Stromal cell of bone marrow (primary cell): ENCODE data around the gene TBC1D14.
"Not testable (repeated sequence)": the region's sequence is repeated elsewhere in the genome, so short reads cannot be mapped to it uniquely, and the experiment has no call there.

Experiments used
- DNase-seq: peaks from one replicate; pipeline ENCODE4 v3.0.0-alpha.2; 2012; ENCODE audit warnings: low read depth

Gene TBC1D14

DNA sequence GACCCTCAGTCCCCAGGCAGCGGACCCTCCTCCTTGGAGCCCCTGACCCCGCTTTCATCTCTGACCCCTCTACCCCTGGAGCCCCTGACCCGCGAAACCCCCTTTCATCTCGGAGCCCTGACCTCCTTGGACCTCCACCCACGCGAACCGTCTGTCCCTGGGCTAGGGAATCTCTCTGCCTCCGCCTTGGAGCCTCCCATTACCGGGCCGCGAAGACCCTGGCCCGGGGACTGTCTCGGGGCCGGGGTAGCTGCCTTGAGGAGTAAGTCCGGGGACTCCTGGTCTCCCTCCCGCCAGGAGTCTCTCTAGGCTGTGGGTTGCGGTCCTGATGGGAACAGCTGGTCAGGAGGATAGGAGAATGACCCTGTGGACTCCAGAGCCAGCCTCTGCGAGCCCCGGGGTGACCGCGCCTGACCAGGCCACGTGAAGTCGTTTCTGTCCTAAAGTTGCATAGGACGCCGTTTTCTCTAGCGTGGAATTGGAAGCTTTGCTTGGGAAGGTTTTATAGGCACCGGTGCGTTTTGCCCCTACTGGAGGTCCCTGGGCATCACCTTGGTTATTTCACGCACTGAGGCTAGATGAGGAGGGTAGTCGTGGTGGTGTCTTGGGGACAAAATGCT lies 824 bp downstream of the TBC1D14 start:
- no peak for DNase-seq

DNA sequence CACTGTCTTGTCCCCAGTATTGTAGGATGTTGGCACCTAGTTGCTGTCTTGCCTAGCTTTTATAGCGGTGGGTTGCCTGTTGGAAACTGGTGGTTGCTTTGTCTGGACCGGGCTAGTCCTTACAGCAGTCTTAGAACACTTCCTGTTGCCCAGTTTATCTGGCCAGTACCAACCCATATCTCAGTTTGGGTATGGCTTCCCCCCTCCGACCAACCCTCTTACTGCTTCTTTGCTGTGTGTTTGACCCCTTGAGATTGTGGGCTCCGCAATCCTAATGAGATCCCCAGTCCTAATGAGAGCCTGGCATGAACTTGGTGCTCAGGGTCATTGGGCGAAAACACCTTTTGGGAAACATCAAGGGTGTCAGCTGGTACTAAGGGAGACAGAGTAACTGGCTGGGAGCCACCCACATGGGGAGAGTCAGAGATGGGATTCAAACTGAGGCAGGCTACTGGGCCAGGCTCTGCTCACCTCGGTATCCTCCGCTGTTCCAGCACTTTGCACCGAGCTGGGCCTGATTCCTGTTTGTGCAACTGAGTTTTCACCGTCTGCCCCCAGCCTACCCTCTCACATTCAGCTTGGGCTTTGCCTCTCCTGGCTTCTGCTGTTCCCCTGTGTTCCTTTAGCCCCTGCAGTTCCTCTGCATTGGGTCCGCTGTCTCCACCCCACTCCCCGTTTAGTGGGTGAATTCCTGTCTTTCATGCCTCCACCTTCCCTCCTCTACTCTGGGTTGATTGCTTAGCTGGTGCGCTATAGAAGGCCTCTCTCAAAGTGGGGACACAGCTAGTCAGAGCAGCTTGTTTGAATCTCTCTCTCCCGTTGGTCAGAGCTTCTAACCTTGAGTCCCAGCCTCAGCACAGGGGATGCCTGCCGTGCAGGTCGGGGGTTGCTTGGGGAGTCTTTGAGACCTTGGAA lies 1.6 kb downstream of the TBC1D14 start:
- DNase-seq = no peak

DNA sequence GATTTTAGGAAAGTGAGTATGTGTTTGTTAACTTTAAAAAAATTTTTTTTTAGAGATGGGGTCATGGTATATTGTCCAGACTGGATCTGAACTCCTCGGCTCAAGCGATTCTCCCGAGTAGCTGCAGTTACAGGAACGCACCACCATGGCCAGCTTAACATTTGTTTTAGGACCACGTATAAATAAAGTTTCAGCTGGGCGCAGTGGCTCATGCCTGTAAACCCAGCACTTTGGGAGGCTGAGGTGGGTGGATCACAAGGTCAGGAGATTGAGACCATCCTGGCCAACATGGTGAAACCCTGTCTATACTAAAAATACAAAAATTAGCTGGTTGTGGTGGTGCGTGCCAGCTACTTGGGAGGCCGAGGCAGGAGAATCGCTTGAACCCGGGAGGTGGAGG lies 2.3 kb downstream of the TBC1D14 start:
- not testable (repeated sequence) for DNase-seq

DNA sequence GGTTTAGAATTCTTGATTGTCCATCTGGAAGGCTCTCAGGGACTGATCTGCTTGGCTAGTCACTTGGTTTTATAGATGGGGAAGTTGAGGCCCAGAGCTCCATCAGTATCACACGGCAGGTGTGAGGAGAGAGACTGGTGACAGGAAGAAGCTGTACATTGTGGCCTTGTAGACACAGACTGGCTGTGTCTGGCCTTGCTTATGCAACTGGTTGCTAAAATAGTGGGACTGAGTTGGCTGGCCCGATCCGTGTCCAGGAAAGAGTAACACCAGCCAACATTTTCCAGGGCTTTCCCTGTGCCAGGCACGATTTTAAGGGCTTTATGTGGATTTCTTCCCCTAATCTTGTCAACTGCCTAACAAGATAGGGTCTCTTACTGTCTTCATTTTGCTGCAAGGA lies 2.8 kb downstream of the TBC1D14 start:
- DNase-seq = no peak

DNA sequence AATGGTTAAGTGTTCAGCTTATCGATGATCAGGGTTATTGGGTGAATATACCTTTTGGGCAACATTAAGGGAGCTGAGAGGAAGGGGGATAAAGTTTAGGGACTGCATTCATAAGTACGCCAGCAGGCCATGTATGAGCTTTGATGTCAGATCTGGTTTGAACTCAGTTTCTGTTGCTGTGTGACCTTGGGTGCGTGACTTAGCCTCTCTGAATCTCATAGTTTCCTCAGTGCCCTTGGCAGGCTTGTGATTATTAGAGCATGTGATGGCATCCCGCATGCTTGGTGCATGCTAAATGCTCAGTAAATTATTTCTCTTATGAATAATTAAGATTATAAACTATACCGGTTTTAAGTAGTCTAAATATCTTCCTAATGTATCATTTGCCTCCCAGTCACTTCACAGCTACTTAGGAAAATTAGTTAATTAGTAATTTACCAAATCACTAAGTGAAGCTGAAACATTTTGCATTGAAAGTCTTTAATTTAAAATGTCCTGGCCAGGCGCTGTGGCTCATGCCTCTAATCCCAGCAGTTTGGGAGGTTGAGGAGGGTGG lies 3.8 kb downstream of the TBC1D14 start:
- DNase-seq = no peak

DNA sequence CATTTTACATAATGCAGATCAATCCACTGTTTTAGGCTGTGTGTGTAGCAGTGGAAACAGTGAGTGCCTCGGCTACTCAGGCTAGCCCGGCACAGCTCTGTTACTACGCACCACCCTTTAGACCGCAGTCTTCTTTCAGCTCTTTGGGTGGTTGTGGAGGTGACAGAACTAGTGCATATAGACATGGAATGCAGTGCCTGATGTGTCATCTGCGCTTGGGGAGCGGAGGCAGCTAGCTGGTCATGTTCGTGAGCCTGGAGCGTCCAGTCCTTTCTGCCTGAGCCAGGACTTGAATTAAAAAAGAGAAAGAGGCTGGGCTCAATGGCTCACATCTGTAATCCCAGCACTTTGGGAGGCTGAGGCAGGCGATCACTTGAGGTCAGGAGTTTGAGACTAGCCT lies 4.8 kb downstream of the TBC1D14 start:
- DNase-seq = no peak

DNA sequence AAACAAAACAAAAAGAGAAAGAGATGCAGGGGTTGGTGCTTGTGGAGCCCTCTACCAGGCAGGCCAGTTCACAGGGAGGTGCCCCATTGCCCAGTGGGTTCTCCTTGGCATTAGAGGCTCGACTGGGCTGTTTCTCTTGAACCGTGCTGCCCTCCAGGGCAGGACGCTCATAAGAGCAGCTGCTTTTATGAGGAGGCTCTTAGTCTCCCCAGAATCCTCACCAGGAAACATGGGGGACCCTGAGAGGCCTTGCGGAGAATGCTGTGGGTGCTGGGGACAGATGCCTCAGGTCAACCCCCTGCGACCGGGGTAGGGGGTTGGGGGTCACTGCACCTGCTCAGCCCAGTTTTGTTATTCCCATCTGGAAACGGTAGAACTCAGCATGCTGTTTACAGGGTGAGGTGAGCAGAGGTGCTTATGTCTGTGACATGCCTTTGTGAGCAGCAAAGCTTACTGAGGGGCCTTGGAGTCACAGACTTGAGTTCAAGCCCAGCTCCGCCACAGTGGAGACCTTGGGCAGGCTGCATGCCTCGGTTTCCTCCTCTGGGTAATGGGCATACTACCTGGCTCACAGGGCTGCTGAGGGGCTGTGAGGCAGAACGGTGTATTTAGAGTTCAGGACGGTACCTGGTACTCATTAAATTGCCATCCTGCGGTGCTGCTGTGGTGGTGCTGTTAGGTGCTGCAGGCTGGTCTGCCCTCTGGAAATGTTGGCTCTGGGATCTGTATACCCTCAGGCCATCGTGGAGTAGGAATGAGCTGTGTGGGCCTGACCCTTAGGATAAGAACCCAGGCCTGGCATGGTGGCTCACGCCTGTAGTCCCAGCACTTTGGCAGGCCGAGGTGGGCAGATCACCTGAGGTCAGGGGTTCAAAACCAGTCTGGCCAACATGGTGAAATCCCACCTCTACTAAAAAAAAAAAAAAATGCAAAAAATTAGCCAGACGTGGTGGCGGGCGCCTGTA lies 5.7 kb downstream of the TBC1D14 start:
- DNase-seq = no peak

DNA sequence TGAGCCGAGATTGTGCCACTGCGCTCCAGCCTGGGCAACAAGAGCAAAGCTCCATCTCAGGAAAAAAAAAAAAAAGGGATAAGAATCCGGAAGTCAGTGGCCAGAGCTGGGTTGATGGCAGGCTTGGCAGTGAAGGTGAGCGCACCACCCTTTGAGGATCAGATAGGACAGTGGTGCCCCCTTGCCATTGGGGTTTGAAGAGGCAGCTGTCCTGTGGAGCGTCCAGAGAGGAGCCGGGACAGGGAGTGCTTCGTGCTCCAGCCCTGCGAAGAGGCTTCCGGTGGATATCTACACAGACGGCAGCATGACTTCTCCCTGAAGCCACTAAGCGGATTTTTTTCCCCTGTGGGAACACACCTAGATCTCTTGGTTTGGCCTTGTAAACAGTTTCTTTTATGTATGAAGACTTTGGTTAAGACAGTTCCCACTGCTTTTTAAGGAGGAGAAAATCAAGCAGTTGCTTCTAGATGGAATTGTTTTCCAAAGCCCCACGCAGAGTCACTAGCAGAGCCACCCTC lies 6.5 kb downstream of the TBC1D14 start:
- no peak for DNase-seq

DNA sequence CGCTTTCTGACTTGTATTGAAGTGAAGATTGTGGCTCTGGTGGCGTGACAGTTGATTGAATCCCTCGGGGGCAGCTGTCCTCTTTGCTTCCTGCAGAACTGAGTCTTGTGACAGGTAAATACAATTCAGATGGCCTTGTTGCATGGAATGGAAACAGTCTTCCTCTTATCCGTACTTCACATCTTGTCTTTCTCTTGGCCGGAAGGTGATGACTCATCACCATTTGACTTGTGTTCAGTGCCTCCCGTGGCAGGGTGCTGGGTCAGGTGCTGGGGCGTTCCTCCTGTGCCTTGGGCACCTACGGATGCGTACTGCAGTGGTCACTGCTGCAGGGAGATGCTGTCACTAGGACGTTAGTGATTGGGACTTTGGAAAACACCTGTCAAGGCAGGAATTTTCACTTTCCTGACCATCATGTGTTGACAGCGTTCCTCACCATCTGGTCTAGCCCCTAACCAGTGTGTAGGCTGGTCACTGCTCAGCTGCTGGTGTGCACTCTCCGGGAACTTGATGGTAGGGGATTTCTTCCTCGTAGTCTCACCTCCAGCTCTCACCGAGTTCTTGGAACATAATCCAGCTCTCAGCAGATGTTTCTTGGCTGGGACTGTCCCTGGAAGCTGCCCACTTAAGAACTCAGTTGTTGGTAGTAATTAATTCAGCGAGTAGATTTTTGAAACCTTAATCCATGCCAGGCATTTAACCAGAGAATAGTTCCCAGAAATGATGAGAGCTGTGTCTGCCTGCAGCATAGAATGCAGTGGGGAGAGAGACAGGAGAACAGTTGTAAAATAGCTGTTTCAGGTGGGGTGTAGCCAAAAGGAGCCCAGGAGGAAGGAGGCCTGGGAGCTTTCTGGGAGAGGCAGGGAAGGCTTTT lies 7.2 kb downstream of the TBC1D14 start:
- no peak for DNase-seq

DNA sequence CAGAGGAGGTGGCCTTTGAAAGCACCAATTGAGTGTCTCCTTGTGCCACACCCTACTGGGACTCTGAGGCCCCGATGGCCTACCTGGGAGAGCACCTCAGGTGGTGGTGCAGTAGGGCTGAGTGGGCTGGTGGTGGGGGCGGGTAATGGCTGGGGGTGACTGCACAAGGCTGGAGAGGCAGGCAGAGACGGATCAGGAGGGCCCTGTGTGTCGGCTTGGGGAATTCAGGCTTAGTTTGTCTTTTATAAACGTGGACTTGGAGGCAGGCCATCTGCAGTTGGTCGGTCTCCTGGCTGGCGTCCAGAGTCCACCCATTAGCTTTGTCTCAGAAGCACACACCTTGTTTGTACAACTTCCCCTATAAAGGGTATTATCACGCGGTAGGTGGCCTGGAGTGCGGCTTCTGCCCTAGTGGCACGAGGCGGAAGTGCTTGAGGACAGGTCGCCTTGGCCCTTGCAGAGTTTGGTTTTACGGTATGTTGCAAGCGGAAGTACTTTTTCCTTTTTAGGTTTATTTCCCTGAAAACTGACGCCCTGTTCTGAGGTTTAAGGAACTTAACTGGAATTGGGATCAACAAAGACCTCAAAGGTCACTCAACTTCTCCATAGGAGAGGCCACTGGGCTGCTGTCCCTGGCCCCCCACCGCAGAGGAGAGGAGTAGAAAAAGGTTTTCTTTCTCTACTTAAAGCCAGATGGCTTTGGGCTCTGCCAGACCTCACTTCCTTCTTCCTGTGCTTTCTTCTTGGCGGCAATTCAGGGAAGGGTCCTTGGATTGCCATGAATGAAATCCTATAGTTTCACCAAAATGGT lies 8.0 kb downstream of the TBC1D14 start:
- no peak for DNase-seq

DNA sequence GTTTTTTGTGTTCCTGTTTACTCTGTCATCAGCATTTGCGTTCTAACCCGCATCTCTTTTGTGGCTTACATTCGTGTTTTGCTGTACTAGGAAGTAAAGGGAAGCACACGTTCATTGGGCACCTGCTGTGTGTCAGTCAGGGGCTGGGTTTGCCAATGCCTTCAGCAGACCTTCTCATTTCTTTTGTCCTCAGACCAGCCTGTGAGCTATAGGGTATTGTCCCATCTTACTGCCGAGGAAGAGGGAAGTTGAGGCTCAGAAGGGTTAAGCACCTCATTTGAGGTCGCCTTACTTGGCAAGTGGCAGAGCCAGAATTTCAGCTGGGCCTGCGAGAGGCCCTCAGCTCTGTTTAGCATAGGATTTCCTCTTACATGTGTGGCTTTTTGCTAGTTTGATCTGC lies 8.7 kb downstream of the TBC1D14 start:
- no peak for DNase-seq

DNA sequence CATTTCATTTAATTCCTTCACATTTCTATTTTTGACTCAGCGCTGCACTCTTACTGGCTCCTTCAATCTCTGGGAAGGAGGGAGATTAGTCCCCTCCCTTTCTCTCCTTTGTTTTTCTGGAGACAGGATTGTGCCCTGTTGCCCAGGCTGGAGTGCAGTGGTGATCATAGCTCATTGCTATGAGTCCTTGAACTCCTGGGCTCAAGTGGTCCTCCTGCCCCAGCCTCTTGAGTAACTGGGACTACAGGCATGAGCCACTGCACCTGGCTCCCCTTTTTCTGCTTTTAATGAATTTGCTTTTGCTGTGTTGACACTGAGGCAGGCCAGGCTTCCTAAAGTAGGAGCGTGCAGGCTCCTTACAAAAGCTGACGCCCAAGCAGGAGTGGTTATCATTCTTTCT lies 10.5 kb downstream of the TBC1D14 start:
- no peak for DNase-seq

DNA sequence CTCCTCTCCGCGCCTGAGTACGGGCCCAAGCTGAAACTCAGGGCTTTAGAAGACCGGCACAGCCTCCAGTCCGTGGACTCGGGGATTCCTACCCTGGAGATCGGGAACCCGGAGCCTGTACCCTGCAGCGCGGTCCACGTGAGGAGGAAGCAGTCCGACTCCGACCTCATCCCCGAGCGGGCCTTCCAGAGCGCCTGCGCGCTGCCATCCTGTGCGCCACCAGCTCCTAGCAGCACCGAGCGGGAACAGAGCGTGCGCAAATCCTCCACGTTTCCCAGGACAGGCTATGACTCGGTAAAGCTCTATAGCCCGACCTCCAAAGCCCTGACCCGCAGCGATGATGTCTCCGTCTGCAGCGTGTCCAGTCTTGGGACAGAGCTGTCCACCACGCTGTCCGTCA lies 13.9 kb downstream of the TBC1D14 start:
- no peak for DNase-seq

DNA sequence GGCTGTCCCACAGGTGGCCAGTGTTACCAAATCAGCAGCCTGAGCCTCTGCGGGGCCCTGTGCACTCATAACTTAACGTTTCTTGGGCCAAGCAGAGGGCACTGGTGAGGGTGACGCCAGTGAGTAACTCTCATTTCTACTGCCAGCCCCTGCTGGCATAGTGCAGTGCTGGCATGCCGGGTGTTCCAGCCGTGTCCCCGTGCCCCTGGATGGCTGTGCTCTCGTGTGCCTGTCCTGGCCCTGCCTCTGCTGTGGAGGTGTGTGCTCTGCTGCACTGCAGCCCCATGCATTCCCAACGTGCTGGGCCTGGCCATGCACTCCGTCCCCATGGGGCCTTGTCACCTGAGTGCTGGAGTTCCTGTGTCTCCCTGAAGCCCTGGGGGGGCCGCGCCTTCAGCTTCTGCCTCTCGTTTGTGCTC lies 14.7 kb downstream of the TBC1D14 start:
- DNase-seq = no peak

DNA sequence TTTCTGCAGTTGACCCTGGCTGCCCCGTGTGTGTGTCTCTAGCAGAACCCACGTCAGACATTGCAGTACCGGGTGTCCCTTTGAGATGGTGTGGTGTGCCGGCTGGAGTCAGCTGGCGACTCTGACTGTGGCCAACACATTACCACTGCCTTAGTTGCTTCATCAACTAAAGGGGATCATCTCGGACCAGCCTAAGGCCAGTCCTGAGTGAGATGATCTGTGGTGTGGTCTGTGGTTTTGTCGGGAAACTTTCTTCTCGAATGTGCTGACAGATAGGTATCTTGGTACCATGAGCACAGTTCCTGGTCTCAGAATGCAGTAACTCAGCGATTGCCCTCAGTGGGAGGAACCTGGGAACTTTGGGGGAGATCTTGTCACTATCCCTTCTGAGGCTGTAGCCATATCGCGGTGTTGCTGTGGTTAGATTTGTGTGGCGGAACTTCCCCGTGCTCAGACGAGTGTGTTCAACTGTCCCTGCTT lies 15.8 kb downstream of the TBC1D14 start:
- DNase-seq = no peak

DNA sequence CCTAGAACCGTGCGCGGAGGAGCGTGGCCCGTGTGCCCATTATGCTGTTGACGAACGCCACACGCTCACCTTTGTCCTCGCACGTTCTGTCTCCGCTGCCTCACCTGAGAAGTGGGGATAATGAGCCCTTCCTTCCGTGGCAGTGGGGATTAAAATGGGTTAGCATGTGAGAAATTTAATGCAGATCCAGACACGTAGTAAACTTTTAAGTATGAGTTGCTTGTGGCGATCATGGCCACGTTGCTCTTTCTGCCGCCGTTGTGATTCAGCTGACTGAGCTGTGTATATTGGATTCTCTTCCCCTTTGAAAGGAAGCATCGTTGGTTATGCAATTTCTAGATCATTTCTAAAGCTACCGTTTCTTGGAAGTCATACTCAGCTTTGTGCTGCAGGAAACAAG lies 16.5 kb downstream of the TBC1D14 start:
- DNase-seq = no peak

DNA sequence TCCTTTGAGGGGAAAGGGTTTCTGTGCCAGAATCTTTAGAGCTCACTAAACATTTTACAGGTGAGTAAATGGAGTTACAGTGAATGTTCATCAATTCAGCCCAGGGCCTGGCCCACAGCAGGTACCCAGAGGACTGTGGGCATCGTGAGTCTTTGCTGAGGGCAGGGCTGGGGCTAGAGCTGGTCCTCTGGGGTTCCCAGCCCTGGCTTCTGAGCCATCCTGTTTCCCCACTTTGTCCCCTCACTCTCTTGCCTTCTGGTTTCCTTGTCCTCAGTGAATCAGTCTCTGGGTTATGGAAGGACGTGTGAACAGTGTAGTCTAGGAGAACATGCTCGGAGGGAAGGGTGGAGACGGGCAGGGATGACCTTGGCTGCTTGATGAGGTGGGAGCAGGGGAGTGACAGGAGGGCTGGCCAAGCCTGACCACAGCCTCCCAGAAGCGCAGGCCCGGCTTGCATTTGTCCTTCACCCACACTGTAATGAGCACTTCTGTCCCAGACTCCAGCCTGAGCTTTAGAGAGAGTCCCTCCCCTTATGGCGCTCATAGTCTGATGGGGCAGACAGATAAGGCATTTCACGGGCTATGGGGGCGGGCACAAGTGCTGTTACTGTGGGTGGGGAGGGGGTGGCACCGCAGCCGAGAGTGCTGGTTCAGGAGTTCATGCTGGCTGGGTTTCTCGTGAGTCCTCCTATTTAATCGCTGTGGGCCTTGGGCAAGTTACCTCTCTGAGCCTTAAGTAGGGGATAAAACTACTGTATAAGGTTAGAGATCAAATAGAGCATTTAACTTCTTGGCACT lies 17.3 kb downstream of the TBC1D14 start:
- no peak for DNase-seq

DNA sequence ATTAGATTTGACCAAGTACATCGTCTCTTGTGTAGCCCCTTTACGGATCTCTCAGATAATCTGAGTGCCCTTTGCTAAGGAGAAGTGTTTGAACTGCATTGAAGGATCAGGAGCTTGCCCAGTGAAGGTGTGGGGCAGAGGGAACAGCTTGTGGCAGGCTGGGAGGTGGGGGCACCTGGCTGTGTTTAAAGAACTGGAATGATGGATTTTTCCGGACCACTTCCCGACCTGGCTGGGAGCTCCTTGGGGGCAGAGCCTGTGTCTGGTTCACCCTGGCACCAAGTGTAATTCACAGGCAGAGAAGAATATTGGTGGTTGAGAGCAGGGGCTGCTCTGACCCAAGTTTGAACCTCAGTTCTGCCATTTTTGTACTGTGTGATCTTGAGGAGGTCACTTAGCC lies 18.5 kb downstream of the TBC1D14 start:
- no peak for DNase-seq

DNA sequence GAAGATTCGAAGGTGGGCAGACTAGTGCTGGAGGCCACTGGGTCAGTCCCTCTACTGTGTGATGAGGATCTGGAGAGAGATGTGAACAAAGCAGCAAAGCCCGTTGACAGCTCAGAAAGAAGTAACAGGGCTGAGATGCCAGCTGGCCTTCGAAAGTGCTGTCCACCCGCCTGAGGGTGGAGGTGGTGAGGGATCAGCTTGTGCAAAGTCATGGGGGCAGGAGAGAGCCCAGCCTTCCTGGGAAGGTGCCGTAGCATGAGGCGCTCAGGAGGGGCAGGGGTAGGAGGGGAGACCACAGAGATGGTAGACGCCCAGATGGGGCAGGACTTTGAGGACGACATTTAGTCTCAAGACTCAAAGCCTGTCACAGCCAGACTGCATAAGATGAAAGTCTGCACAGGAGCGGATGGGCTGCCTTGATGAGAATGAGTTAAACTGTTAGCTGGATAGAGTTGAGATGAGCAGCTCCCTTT lies 19.7 kb downstream of the TBC1D14 start:
- no peak for DNase-seq
